ENCODE data around the gene HPS4. TPM values are rescaled to one million over a fixed set of nuclear protein-coding genes. Genes with fewer than 3 reads are reported as not detected.
"Not testable (repeated sequence)": the region's sequence is repeated elsewhere in the genome, so short reads cannot be mapped to it uniquely, and the experiment has no call there.

The HPS4 gene
- total and polyA plus RNA-seq, 2 of the 8 experiments (the other 6 are each of a cell fraction or from before 2014, with no cell fraction given), result 28.0 to 35.2 TPM

DNA sequence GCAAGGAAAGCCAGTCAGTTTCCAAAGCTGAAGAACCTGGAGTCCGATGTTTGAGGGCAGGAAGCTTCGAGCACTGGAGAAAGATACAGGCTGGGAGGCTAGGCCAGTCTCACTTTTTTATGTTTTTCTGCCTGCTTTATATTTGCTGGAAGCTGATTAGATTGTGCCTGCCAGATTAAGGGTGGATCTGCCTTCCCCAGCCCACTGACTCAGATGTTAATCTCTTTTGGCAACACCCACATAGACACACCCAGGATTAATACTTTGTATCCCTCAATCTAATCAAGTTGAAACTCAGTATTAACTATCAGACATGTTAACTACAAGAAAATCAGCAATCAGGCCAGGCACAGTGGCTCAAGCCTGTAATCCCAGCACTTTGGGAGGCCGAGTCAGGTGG is 44.8 kb downstream of the HPS4 start:
- not testable (repeated sequence) for H3K9me3 ChIP-seq (ENCODE audit: insufficient read depth in 2 of 2, low read depth in 1 of 2, low read length in 1 of 2); H2BK15ac ChIP-seq (ENCODE audit: low read length); H3K56ac ChIP-seq (replicated peaks; ENCODE audit: insufficient read length, low read depth, low read length); H2BK120ac ChIP-seq (replicated peaks; ENCODE audit: low read depth, low read length); H3K4me3 ChIP-seq (ENCODE audit: extremely low read depth in 1 of 4, insufficient read depth in 2 of 4, low read depth in 3 of 4, low read length in 4 of 4); H4K91ac ChIP-seq (replicated peaks; ENCODE audit: insufficient read length, low read length); H3K27ac ChIP-seq (ENCODE audit: low read depth, low read length); H2AK5ac ChIP-seq (ENCODE audit: low read depth, low read length); H4K5ac ChIP-seq (ENCODE audit: insufficient read length, low read depth, low read length); DNase-seq (ENCODE audit: low read depth in 1 of 2, low spot score in 2 of 2); H3K36me3 ChIP-seq (ENCODE audit: control insufficient read depth in 2 of 4, insufficient read depth in 4 of 4, low read length in 3 of 4); H4K8ac ChIP-seq (ENCODE audit: extremely low read depth, insufficient read depth, low read length); H3K79me2 ChIP-seq (ENCODE audit: control insufficient read depth in 1 of 2, insufficient read depth in 2 of 2, low read length in 2 of 2); H3K9ac ChIP-seq (replicated peaks in 1 of 4; ENCODE audit: extremely low read depth in 1 of 4, low read depth in 3 of 4, low read length in 3 of 4); H2BK5ac ChIP-seq (ENCODE audit: low read depth, low read length); H3K23me2 ChIP-seq (ENCODE audit: low read depth, low read length); H3K14ac ChIP-seq (ENCODE audit: insufficient read length); H3K18ac ChIP-seq (ENCODE audit: extremely low read depth, low read length); H3K27me3 ChIP-seq (replicated peaks in 1 of 4; ENCODE audit: control insufficient read depth in 3 of 4, extremely low read depth in 1 of 4, insufficient read depth in 3 of 4, low read length in 3 of 4); H3K4ac ChIP-seq (replicated peaks; ENCODE audit: insufficient read length, low read depth, low read length); H2BK20ac ChIP-seq (ENCODE audit: low read length); H2BK12ac ChIP-seq (ENCODE audit: low read depth, low read length); FAIRE-seq; H3K4me1 ChIP-seq (replicated peaks in 1 of 4; ENCODE audit: control insufficient read depth in 3 of 4, insufficient read depth in 4 of 4, low read length in 3 of 4); H2AFZ ChIP-seq (ENCODE audit: low read length); H3K4me2 ChIP-seq (ENCODE audit: insufficient read depth in 1 of 2, low read depth in 2 of 2, low read length in 2 of 2); H3K23ac ChIP-seq (ENCODE audit: insufficient read length)
- H3K79me1 ChIP-seq (ENCODE audit: low read depth, low read length), result peaks cover 11% of the 10 kb centered on the region
- ChIA-PET POLR2A (ENCODE audit: partially characterized antibody) (interaction anchor here (0.6 to 5.1 kb wide), 4 partner anchors 9 to 145 kb away, joined by 3 to 14 read pairs (median 7); partner anchors contain the start of genes ASPHD2, HPS4 and SRRD), CTCF (ENCODE audit: partially characterized antibody) (interaction anchor here (0.6 to 3.9 kb wide), 10 partner anchors 9 to 213 kb away, joined by 3 to 23 read pairs (median 4); no protein-coding TSS in a partner anchor)
- H4K20me1 ChIP-seq (replicated peaks in 1 of 2; ENCODE audit: control insufficient read depth in 1 of 2, insufficient read depth in 2 of 2, low read length in 2 of 2), result peaks cover 3 to 11% of the 10 kb centered on the region in 2 experiments
- WGBS, 2 experiments (ENCODE audit: extremely low coverage in 1 of 2, insufficient coverage in 1 of 2, insufficient read length in 1 of 2, insufficient replicate concordance in 2 of 2, low coverage in 1 of 2, low lambda C conversion rate in 2 of 2, missing lambda C conversion rate in 1 of 2), result 94% methylated on average over 3 of the region's 3 CpGs; no CpG with 5 or more reads in 1 of the 2 experiments

Measured in H1 (cell line).